ENCODE data around the gene ERGIC1. TPM values are rescaled to one million over a fixed set of nuclear protein-coding genes. Genes with fewer than 3 reads are reported as not detected.
A peak's percentile ranks its signal among the peaks of the same experiment; 100 is the strongest.

Gene ERGIC1
- total and polyA plus RNA-seq, 2 of the 13 experiments (the other 11 are each of a cell fraction or from before 2014, with no cell fraction given): 78.5 to 184 TPM

DNA sequence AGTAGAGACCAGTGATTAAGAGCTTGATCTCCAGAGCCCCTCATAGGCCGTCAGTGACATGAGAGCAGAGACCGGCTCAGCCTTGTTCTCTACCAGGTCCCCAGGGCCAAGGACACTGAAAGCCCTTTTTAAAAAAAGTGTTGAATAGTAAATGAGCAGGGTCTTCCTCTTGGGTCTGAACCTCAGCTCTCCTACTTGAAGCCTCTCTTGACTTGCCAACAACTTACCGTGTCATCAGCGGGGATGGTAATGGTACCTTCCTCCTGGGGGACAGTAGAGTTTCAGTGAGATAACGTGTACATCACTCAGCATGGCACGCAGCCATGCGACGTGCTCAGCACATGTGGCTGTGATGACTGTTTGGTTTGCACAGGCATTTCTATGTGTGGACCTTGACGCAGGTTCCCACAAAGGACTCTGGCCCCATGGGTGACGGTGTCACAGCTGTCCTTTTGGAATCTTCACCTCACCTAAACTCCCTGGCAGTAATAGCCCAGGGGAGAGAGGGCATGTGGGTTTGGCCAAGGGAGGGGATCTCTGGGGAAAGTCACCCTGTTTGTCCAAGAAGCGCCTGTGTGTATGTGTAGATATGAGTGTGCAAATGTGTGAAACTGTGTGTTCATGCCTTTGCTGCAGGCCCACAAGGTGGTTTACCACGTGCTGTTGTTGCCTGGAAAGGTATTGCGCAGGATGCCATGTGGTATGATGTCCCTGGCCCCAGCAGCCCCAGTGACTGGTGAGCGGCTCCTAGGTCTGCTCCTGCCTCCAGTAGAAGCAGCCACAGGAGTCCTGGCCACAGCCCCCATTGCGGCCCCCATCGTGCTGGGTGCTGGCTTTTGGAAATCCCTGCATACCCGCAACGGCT is 18.7 kb downstream of the ERGIC1 start (continued):
- peak; percentile 66; the same call in 1 of the 2 replicates for TF ChIP-seq ZNF451 (CRISPR knock-in tag; IDR thresholded peaks at IDR 0.05)
- TF ChIP-seq TCF7L2 (IDR thresholded peaks at IDR 0.05; ENCODE audit: low read depth, low read length): no peak
- TF ChIP-seq ZNF260 (CRISPR knock-in tag; IDR thresholded peaks at IDR 0.05; ENCODE audit: borderline replicate concordance, low read depth): 0 out of 2 replicates have a peak, but pooled peaks have one; percentile 27
- peak; percentile 79; the same call in 1 of the 2 replicates for TF ChIP-seq SRY (CRISPR knock-in tag; IDR thresholded peaks at IDR 0.05)
- TF ChIP-seq HDAC1 (CRISPR knock-in tag; IDR thresholded peaks at IDR 0.05): peak; percentile 93
- TF ChIP-seq PAF1 (CRISPR knock-in tag; IDR thresholded peaks at IDR 0.05): no peak
- TF ChIP-seq CREBL2 (CRISPR knock-in tag; IDR thresholded peaks at IDR 0.05; ENCODE audit: borderline replicate concordance): peak; percentile 81; the same call in 1 of the 2 replicates
- TF ChIP-seq CBX2 (IDR thresholded peaks at IDR 0.05; ENCODE audit: low read depth, low read length): no peak
- no peak for TF ChIP-seq CBX2 (CRISPR knock-in tag; IDR thresholded peaks at IDR 0.05; ENCODE audit: low read depth)
- TF ChIP-seq IRF2 (CRISPR knock-in tag; IDR thresholded peaks at IDR 0.05): peak; percentile 80
- TF ChIP-seq NR2F6 (IDR thresholded peaks at IDR 0.05): peak; percentile 85
- peak; percentile 89 for TF ChIP-seq NR2F6 (CRISPR knock-in tag; IDR thresholded peaks at IDR 0.05)
- peak; percentile 77; the same call in 1 of the 2 replicates for TF ChIP-seq ZNF563 (CRISPR knock-in tag; IDR thresholded peaks at IDR 0.05)
- no peak for TF ChIP-seq SP2 (CRISPR knock-in tag; IDR thresholded peaks at IDR 0.05)
- TF ChIP-seq ZNF747 (CRISPR knock-in tag; IDR thresholded peaks at IDR 0.05; ENCODE audit: borderline replicate concordance): 0 out of 2 replicates have a peak, but pooled peaks have one; percentile 63
- TF ChIP-seq ZNF280D (CRISPR knock-in tag; IDR thresholded peaks at IDR 0.05): peak; percentile 73
- TF ChIP-seq, protein P1, sequence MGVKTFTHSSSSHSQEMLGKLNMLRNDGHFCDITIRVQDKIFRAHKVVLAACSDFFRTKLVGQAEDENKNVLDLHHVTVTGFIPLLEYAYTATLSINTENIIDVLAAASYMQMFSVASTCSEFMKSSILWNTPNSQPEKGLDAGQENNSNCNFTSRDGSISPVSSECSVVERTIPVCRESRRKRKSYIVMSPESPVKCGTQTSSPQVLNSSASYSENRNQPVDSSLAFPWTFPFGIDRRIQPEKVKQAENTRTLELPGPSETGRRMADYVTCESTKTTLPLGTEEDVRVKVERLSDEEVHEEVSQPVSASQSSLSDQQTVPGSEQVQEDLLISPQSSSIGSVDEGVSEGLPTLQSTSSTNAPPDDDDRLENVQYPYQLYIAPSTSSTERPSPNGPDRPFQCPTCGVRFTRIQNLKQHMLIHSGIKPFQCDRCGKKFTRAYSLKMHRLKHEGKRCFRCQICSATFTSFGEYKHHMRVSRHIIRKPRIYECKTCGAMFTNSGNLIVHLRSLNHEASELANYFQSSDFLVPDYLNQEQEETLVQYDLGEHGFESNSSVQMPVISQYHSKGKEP (CRISPR knock-in tag; IDR thresholded peaks at IDR 0.05): no peak
- peak; percentile 62; the same call in 1 of the 2 replicates for TF ChIP-seq ZNF749 (CRISPR knock-in tag; IDR thresholded peaks at IDR 0.05; ENCODE audit: borderline replicate concordance)
- TF ChIP-seq CAMTA2 (CRISPR knock-in tag; IDR thresholded peaks at IDR 0.05; ENCODE audit: borderline replicate concordance): peak; percentile 63; the same call in 1 of the 2 replicates
- no peak for TF ChIP-seq CCAR2 (optimal IDR thresholded peaks at IDR 0.05; ENCODE audit: low read depth, low read length)
- TF ChIP-seq MXI1 (IDR thresholded peaks at IDR 0.05; ENCODE audit: borderline replicate concordance, low read depth, low read length): peak; percentile 96
- TF ChIP-seq ZNF589 (CRISPR knock-in tag; conservative IDR thresholded peaks at IDR 0.05): peak; percentile 85; the same call in 1 of the 2 replicates
- TF ChIP-seq ZNF552 (CRISPR knock-in tag; IDR thresholded peaks at IDR 0.05; ENCODE audit: borderline replicate concordance): peak; percentile 44; the same call in 1 of the 2 replicates
- peak; percentile 95 for TF ChIP-seq ZNF691 (CRISPR knock-in tag; IDR thresholded peaks at IDR 0.05; ENCODE audit: borderline replicate concordance, low read depth)
- no peak for TF ChIP-seq SP140L (CRISPR knock-in tag; IDR thresholded peaks at IDR 0.05; ENCODE audit: borderline replicate concordance)
